H1 (cell line): ENCODE data around the gene SERPINE2. TPM values are rescaled to one million over a fixed set of nuclear protein-coding genes. Genes with fewer than 3 reads are reported as not detected.

Source experiments
- CHD2 ChIP-seq: IDR thresholded peaks from 2 replicates; pipeline ENCODE4 v1.6.1; 2012; ENCODE audit warnings: low read length, improper control_type of control experiment
- EGR1 ChIP-seq: IDR thresholded peaks from 2 replicates; pipeline ENCODE4 v1.6.1; 2011; ENCODE audit warnings: low read depth, low read length, borderline replicate concordance
- GTF2F1 ChIP-seq: IDR thresholded peaks from 2 replicates; pipeline ENCODE4 v1.6.1; 2012; ENCODE audit warnings: low read depth, low read length, improper control_type of control experiment, borderline replicate concordance
- POU5F1 ChIP-seq: IDR thresholded peaks from 2 replicates; pipeline ENCODE4 v1.6.1; 2011; ENCODE audit warnings: low read depth, mild to moderate bottlenecking, low read length, moderate library complexity
- RFX5 ChIP-seq: IDR thresholded peaks from 2 replicates; pipeline ENCODE4 v1.6.1; 2011; ENCODE audit warnings: low read depth, low read length, improper control_type of control experiment, borderline replicate concordance
- SIRT6 ChIP-seq: IDR thresholded peaks from one replicate; pipeline ENCODE4 v1.7.1; 2012; ENCODE audit warnings: low read length, inconsistent platforms
- SP4 ChIP-seq: IDR thresholded peaks from 2 replicates; pipeline ENCODE4 v1.6.1; 2012; ENCODE audit warnings: low read length, inconsistent platforms
- SRF ChIP-seq: IDR thresholded peaks from 2 replicates; pipeline ENCODE4 v1.6.1; 2011; ENCODE audit warnings: mild to moderate bottlenecking, low read depth, low read length, moderate library complexity
- TAF7 ChIP-seq: optimal IDR thresholded peaks from 2 replicates; pipeline ENCODE3; 2011; ENCODE audit warnings: low read depth, mild to moderate bottlenecking, inconsistent platforms, low read length, moderate library complexity, borderline replicate concordance
- polyA plus RNA-seq, 7 experiments: library from polyadenylated mRNA; depleted of rRNA in 3 of 7; stranded (reverse) in 5 of 7; unstranded in 2 of 7; fragments of >200 nt in 5 of 7; fragments of 200-250 nt in 2 of 7; gene quantifications; 1 replicate in 5 of 7; 2 replicates in 1 of 7; 4 replicates in 1 of 7; pipeline versions ENCODE4 v1.2.1 to v1.2.3, GENCODE V29; 2011 to 2013; ENCODE audit warnings: missing spikeins in 2 of 7, mixed read lengths in 2 of 7
- total RNA-seq: library from RNA; stranded (reverse); fragmentation: NEBNext Ultra II Directional; extraction: Animal tissue kit (Norgen Biotek cat#: 25700); gene quantifications from 2 replicates; pipeline ENCODE4 v1.2.1, GENCODE V29; 2021
- TF ChIP-seq, protein P1 (sequence below): IDR thresholded peaks from 2 replicates; pipeline ENCODE4 v1.6.1; 2012; ENCODE audit warnings: low read length, inconsistent platforms
- TF ChIP-seq, protein P2 (sequence below): IDR thresholded peaks from 2 replicates; pipeline ENCODE4 v1.6.1; 2011; ENCODE audit warnings: low read length, improper control_type of control experiment

The SERPINE2 gene
- total and polyA plus RNA-seq, 2 of the 8 experiments (the other 6 are each of a cell fraction or from before 2014, with no cell fraction given), result 26.2 to 76.0 TPM

DNA sequence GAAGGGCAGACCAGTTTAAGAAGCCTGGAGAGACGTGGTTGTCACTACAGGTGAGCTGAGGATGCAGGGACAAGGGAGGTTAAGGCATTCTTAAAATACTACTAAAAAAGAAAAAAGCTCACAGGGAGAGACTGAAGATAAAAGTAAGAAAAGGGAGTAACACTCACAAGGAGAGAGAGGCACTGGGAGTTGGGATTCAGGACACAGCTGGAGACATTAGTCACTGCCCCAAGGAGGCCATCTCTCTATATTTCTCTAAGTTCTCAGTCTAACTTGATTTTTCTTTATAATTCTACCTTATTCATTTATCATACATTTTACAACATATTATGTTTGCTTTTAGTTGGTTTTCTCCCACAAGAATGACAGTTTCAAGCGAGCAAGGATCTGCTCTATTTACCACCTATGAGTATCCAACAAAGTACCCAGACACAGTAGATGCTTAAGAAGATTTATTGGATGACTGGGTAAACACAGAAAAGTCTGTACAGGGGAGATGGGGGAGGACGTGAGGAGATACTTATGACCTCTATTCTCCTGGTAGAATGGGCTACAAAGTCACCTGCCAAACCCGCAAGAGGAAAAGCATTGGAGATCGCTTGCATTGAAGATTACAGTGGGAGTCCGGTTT is 2.2 kb downstream of the SERPINE2 start (continued):
- TF ChIP-seq, protein P1, sequence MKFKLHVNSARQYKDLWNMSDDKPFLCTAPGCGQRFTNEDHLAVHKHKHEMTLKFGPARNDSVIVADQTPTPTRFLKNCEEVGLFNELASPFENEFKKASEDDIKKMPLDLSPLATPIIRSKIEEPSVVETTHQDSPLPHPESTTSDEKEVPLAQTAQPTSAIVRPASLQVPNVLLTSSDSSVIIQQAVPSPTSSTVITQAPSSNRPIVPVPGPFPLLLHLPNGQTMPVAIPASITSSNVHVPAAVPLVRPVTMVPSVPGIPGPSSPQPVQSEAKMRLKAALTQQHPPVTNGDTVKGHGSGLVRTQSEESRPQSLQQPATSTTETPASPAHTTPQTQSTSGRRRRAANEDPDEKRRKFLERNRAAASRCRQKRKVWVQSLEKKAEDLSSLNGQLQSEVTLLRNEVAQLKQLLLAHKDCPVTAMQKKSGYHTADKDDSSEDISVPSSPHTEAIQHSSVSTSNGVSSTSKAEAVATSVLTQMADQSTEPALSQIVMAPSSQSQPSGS, result no peak
- TF ChIP-seq, protein P2, sequence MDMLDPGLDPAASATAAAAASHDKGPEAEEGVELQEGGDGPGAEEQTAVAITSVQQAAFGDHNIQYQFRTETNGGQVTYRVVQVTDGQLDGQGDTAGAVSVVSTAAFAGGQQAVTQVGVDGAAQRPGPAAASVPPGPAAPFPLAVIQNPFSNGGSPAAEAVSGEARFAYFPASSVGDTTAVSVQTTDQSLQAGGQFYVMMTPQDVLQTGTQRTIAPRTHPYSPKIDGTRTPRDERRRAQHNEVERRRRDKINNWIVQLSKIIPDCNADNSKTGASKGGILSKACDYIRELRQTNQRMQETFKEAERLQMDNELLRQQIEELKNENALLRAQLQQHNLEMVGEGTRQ, result no peak
- TF ChIP-seq EGR1 (no peak), SP4 (no peak), TAF7 (no peak), GTF2F1 (no peak), SIRT6 (no peak), POU5F1 (no peak), RFX5 (no peak), CHD2 (no peak), SRF (no peak)
- TF ChIP-seq, all 59 proteins: peak for 0
